GM19193 (cell line): ENCODE results near the gene TSACC.

Experiments
- POLR2A ChIP-seq: IDR thresholded peaks from 4 replicates; pipeline ENCODE4 v1.6.1; 2011; ENCODE audit not compliant: insufficient read depth, insufficient read length; ENCODE audit errors: extremely low read depth

The TSACC gene

GRCh38 chr1:156368889-156369684 lies 30.8 kb downstream of the TSACC start, which contains the start of gene RHBG:
RHBG (plus strand) TSS chr1:156369211; CDS start chr1:156369250, 39 bp downstream.
- no peak for TF ChIP-seq POLR2A

GRCh38 chr1:156371553-156372264 lies 33.4 kb downstream of the TSACC start:
- no peak for TF ChIP-seq POLR2A

DNA sequence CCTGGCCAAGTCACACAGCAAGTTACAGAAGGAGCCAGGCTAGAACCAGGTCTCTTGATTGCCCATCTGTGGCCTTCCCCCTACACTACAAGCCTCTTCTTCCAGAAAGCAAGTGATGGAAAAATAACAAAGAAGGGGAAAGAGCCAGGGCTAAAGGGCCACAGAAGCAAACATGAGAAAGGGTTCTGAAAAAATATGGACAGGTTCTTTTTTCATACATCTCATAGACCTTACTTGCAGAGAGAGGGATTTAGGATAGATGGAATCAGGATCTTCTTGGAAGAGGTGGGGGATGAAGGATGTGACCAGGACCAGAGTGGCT lies 33.9 kb downstream of the TSACC start:
- TF ChIP-seq POLR2A, result no peak

- no peak for TF ChIP-seq POLR2A
Observed at GRCh38 chr1:156372876-156373275, 34.5 kb downstream of the TSACC start.

DNA sequence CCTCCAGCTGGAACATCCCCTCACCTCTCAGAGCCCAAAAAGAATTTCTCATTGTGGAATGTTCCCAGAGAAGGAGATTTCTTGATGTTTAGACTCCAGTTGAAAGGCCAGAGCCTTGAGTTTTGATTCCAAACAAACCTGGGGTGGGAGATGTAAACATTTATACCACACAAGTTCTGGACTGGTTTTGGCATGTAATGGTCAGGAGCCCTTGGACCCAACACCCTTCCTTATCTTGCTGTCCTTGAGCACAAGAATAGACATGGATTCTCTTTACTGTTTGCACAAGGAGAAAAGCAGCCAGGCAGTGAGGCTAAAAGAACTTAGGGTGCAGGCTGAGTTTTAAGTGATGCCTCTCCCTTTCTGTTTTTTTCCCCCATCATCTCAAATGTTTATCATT lies 35.2 kb downstream of the TSACC start:
- TF ChIP-seq POLR2A, result no peak

GRCh38 chr1:156376146-156376545 lies 37.8 kb downstream of the TSACC start:
- no peak for TF ChIP-seq POLR2A

DNA sequence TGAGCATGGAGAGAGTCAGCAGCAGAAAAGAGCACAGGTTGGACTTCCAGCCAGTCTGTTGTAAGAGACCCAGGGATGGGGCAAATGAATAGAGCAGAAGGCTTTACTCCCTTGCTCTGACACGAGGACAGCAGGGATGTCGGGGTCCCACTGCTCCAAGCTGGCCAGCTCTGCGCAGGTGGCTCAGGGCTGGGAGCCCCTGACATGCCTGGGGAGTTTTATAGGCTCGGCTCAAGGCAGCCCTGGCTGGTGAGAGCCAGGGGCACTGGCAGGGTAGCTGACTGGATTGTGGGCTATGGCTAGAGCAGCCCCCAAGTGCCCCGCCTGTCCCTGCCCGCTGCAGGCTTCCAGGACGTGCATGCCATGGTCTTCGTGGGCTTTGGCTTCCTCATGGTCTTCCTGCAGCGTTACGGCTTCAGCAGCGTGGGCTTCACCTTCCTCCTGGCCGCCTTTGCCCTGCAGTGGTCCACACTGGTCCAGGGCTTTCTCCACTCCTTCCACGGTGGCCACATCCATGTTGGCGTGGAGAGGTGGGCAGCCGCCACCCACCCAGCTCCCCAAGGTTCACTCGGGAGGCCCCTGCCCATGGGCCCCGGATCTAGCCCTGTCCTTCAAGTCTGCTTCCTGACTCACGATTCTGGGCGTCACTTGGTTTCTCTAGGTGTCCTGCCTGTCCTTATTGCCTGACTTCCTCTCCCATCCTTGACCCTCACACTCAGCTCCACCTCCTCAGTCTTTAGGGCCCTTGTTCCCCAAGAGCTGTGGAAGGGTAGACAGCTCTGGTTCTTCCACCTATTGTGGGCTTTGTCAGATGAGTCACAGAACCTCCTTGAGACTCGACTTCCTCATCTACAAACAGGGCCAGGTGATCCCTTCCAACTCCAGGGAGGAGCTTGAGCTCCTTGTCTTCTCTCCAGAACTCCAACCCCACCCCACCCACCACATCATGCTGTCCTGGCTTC lies 38.9 kb downstream of the TSACC start:
- no peak for TF ChIP-seq POLR2A

DNA sequence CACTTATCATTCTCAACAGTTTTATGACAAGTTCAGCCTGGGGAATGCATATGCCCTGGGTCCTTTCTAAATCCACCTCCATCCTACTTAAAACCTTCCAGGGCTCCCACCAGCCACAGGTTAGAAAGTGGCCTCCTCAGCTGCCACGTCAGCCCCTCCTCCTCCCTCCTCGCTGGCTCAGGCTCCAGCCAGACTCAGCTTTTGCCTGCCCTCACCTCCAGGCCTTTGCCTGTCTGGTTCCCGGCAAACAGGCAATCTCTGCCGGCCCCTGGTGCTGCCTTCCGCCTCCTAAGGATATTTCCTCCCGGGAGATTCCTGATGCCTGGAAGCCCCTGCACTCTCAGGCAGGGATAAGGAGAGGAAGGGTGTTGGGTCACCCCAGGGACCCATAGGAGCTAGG lies 40.2 kb downstream of the TSACC start:
- no peak for TF ChIP-seq POLR2A

DNA sequence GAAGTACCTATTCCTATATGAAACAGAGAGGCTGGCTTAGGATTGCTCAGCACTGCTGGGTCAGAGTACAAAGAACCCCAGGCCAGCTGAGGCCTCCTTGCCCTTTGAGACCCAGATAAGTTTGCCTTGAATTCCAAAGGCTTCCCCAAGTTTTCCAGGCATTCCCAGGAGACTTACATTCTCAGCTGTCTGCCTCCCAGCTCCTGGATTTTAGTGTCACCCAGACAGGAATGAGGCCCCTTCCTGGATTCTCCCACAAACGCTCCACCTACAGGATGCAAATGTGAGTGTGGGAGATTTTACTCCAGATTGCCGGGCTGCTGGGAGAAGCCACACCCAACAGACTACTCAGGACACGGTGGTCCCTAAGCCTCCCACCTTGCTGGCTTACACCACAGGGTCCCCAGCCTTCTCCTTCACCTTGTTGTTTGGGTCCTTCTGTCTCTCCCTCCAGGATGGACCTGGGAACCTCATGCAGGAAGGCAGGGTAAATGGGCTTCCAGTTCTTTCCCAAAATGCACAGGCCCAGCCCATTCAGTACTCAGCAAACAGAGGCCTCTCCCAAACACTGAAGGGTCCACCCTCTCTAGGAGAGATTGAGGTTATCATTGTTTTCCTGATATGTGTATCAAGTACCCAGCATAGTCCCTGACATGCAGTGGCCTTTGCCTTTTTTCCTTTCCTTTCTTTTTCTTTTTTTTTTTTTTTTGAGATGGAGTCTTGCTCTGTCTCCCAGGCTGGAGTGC lies 41.3 kb downstream of the TSACC start:
- no peak for TF ChIP-seq POLR2A

- TF ChIP-seq POLR2A, result no peak
Observed at GRCh38 chr1:156382561-156382960, 44.2 kb downstream of the TSACC start.

DNA sequence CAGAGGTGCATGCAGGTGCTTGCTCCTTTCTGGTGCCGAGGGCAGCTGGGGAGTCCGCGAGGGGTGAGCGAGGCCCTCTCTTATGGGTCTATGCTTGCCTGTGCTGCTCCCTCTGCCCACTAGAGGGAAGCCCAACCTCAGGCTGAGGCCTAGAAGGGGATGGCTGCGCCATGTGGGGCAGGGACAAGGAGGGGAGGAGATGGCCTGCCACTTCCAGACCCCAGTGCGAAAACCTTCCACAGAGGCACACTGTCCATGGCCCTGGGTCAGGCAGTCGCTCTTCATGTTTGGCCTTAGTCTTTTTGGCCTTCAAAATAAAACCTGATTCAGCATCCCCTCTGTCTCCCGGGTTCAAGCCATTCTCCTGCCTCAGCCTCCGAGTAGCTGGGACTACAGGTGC lies 44.7 kb downstream of the TSACC start:
- TF ChIP-seq POLR2A, result no peak

GRCh38 chr1:156384007-156384406 lies 45.7 kb downstream of the TSACC start:
- TF ChIP-seq POLR2A, result no peak

DNA sequence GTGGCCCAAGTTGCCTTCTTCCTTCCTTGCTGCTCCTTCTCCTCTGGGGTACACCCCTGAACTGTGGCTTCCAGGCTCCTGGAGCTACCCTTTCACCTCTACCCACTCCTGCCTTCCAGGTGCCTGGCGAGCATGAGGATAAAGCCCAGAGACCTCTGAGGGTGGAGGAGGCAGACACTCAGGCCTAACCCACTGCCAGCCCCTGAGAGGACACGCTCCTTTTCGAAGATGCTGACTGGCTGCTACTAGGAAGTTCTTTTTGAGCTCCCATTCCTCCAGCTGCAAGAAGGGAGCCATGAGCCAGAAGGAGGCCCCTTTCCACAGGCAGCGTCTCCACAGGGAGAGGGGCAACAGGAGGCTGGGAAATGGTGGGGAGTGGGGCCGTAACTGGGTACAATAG lies 46.3 kb downstream of the TSACC start:
- no peak for TF ChIP-seq POLR2A

- no peak for TF ChIP-seq POLR2A
Observed at GRCh38 chr1:156385534-156386031, 47.3 kb downstream of the TSACC start.

GRCh38 chr1:156386134-156386901 lies 48.0 kb downstream of the TSACC start:
- TF ChIP-seq POLR2A, result no peak
